Neural cell (in vitro differentiated cells): Measurements from ENCODE around the gene SFXN3. TPM values are rescaled to one million over a fixed set of nuclear protein-coding genes. Genes with fewer than 3 reads are reported as not detected.

Experiments
- H2AFZ ChIP-seq: fragments of 200-600, 300-800 bp; sonication (generic), shearing (Covaris generic); 2 replicates; pipeline ENCODE4 v1.6.0; 2014; ENCODE audit warnings: low read depth, mild to moderate bottlenecking, antibody characterized with exemption, low read length, moderate library complexity
- H3F3A ChIP-seq: fragments of 200-600 bp; shearing (Covaris generic); 2 replicates; pipeline ENCODE4 v1.6.1; 2016; ENCODE audit warnings: mild to moderate bottlenecking, moderate library complexity, mixed read lengths, antibody characterized with exemption, low read length; ENCODE audit not compliant: insufficient read depth, poor library complexity, severe bottlenecking
- H3K27ac ChIP-seq: fragments of 200-600, 300-800 bp; sonication (generic), shearing (Covaris generic); 2 replicates; pipeline ENCODE4 v1.5.1; 2014; ENCODE audit warnings: mild to moderate bottlenecking, low read length, moderate library complexity
- H3K27me3 ChIP-seq: fragments of 300-800, 200-600 bp; sonication (generic), shearing (Covaris generic); 2 replicates; pipeline ENCODE4 v1.6.0; 2014; ENCODE audit warnings: mild to moderate bottlenecking, low read depth, low read length, moderate library complexity; ENCODE audit not compliant: insufficient read depth
- H3K36me3 ChIP-seq: fragments of 300-800, 200-600 bp; sonication (generic), shearing (Covaris generic); 2 replicates; pipeline ENCODE4 v1.5.1; 2014; ENCODE audit warnings: mild to moderate bottlenecking, antibody characterized with exemption, low read length, moderate library complexity; ENCODE audit not compliant: insufficient read depth
- H3K4me2 ChIP-seq: fragments of 300-800, 200-600 bp; sonication (generic), shearing (Covaris generic); 2 replicates; pipeline ENCODE4 v1.6.0; 2014; ENCODE audit warnings: mild to moderate bottlenecking, low read length
- H3K4me3 ChIP-seq: fragments of 300-800, 200-600 bp; sonication (generic), shearing (Covaris generic); 2 replicates; pipeline ENCODE4 v1.5.1; 2014; ENCODE audit warnings: mild to moderate bottlenecking, low read length, moderate library complexity
- H3K79me2 ChIP-seq: fragments of 200-600 bp; shearing (Covaris generic); replicated peaks from 2 replicates; pipeline ENCODE4 v1.6.0; 2014; ENCODE audit warnings: mild to moderate bottlenecking, low read length, moderate library complexity; ENCODE audit not compliant: insufficient read depth
- H3K9ac ChIP-seq: fragments of 300-800, 200-600 bp; sonication (generic), shearing (Covaris generic); 2 replicates; pipeline ENCODE4 v1.6.1; 2016; ENCODE audit warnings: mild to moderate bottlenecking, low read length, mixed read lengths
- H3K9me2 ChIP-seq: fragments of 200-600 bp; shearing (Covaris generic); 2 replicates; pipeline ENCODE4 v1.6.1; 2016; ENCODE audit warnings: mild to moderate bottlenecking, low read length, mixed read lengths; ENCODE audit not compliant: insufficient read depth
- H3K9me3 ChIP-seq: fragments of 200-600, 300-800 bp; sonication (generic), shearing (Covaris generic); 2 replicates; pipeline ENCODE4 v1.6.1; 2016; ENCODE audit warnings: mild to moderate bottlenecking, mixed run types, low read length, moderate library complexity, mixed read lengths
- H4K20me1 ChIP-seq: fragments of 200-600 bp; shearing (Covaris generic); 2 replicates; pipeline ENCODE4 v1.6.1; 2016; ENCODE audit warnings: mild to moderate bottlenecking, mixed run types; ENCODE audit not compliant: insufficient read depth
- CTCF ChIP-seq: fragments of 450-650 bp; IDR thresholded peaks from 2 replicates; pipeline ENCODE4 v1.5.1; 2014; ENCODE audit warnings: antibody characterized with exemption, mild to moderate bottlenecking, moderate library complexity; ENCODE audit not compliant: poor library complexity, severe bottlenecking
- EP300 ChIP-seq: fragments of 450-650 bp; conservative IDR thresholded peaks from 2 replicates; pipeline ENCODE4 v1.6.1; 2014; ENCODE audit warnings: antibody characterized with exemption, mild to moderate bottlenecking, moderate library complexity; ENCODE audit not compliant: poor library complexity, severe bottlenecking
- EZH2 ChIP-seq: fragments of 200-600, 300-800 bp; shearing (Covaris generic), sonication (generic); IDR thresholded peaks from 2 replicates; pipeline ENCODE4 v1.6.1; 2014; ENCODE audit warnings: antibody characterized with exemption, low read length, borderline replicate concordance, mild to moderate bottlenecking; ENCODE audit not compliant: insufficient read depth, poor library complexity, severe bottlenecking
- MXI1 ChIP-seq: fragments of 450-650 bp; conservative IDR thresholded peaks from 2 replicates; pipeline ENCODE4 v1.6.1; 2014; ENCODE audit warnings: antibody characterized with exemption, mild to moderate bottlenecking; ENCODE audit not compliant: poor library complexity, severe bottlenecking
- POLR2AphosphoS5 ChIP-seq: IDR thresholded peaks from 2 replicates; pipeline ENCODE4 v1.6.1; 2012
- RAD21 ChIP-seq: fragments of 450-650 bp; conservative IDR thresholded peaks from 2 replicates; pipeline ENCODE4 v1.6.1; 2014; ENCODE audit warnings: antibody characterized with exemption, mild to moderate bottlenecking, moderate library complexity
- REST ChIP-seq: IDR thresholded peaks from 2 replicates; pipeline ENCODE4 v1.6.1; 2012; ENCODE audit warnings: borderline replicate concordance
- SMC3 ChIP-seq: fragments of 450-650 bp; conservative IDR thresholded peaks from 2 replicates; pipeline ENCODE4 v1.6.1; 2014; ENCODE audit warnings: antibody characterized with exemption, mild to moderate bottlenecking, moderate library complexity; ENCODE audit not compliant: poor library complexity
- TAF1 ChIP-seq: IDR thresholded peaks from 2 replicates; pipeline ENCODE4 v1.6.1; 2012; ENCODE audit warnings: low read depth
- polyA plus RNA-seq: library from polyadenylated mRNA; depleted of rRNA; stranded (reverse); fragments of >200 nt; gene quantifications from 2 replicates; pipeline ENCODE4 v1.2.3, GENCODE V29; 2014

SFXN3 gene
- polyA plus RNA-seq, 1 donor from 2014 or later: 52.1 TPM

GRCh38 chr10:101029520-101030295 is 1.3 kb upstream of the SFXN3 start:
- H3K9ac ChIP-seq: no peak overlapping the region
- H3K4me2 ChIP-seq: no peak overlapping the region
- H3K9me3 ChIP-seq: no peaks in the 10 kb centered on the region
- H3F3A ChIP-seq: no peaks in the 10 kb centered on the region
- H2AFZ ChIP-seq: no peak overlapping the region
- TF ChIP-seq EZH2 (no peak), REST (no peak), TAF1 (no peak), SMC3 (no peak), RAD21 (no peak), POLR2AphosphoS5 (no peak), CTCF (no peak), MXI1 (no peak), EP300 (no peak)
- H3K79me2 ChIP-seq: no peaks in the 10 kb centered on the region
- H4K20me1 ChIP-seq: no peaks in the 10 kb centered on the region
- H3K27me3 ChIP-seq: peaks cover 50% of the 10 kb centered on the region
- H3K4me3 ChIP-seq: no peak overlapping the region
- H3K36me3 ChIP-seq: no peaks in the 10 kb centered on the region
- no peaks in the 10 kb centered on the region for H3K9me2 ChIP-seq
- no peak overlapping the region for H3K27ac ChIP-seq

- Histone ChIP-seq H3K9ac (peak overlapping the region; percentile 79), H3K27ac (no peak overlapping the region), H4K20me1 (no peaks in the 10 kb centered on the region), H3K79me2 (no peaks in the 10 kb centered on the region), H3K27me3 (peaks cover 54% of the 10 kb centered on the region), H2AFZ (no peak overlapping the region), H3F3A (no peaks in the 10 kb centered on the region), H3K9me3 (no peaks in the 10 kb centered on the region), H3K9me2 (no peaks in the 10 kb centered on the region), H3K4me3 (peak overlapping the region; percentile 78), H3K36me3 (no peaks in the 10 kb centered on the region), H3K4me2 (peak overlapping the region; percentile 68)
- TF ChIP-seq REST (no peak), SMC3 (no peak), POLR2AphosphoS5 (no peak), MXI1 (no peak), CTCF (peak; percentile 9)
Observed at GRCh38 chr10:101030496-101031127, 422 bp upstream of the SFXN3 start.
